GM12873 (cell line): ENCODE results near the gene B4GALT2.

Experiments
- CTCF ChIP-seq: IDR thresholded peaks from 2 replicates; pipeline ENCODE4 v1.5.1; 2012; ENCODE audit warnings: low read depth, mild to moderate bottlenecking, moderate library complexity, low read length, control low read depth; ENCODE audit not compliant: insufficient read depth; ENCODE audit errors: missing control alignments

The B4GALT2 gene

GRCh38 chr1:44008259-44008658 is 29.2 kb downstream of the B4GALT2 start:
- TF ChIP-seq CTCF, result no peak

GRCh38 chr1:44010935-44011471 is 32.0 kb downstream of the B4GALT2 start:
- no peak for TF ChIP-seq CTCF

- TF ChIP-seq CTCF, result no peak
These were observed 33.4 kb downstream of the B4GALT2 start for GRCh38 chr1:44012404-44012803.

GRCh38 chr1:44012941-44013609 is 34.1 kb downstream of the B4GALT2 start:
- TF ChIP-seq CTCF, result no peak

- TF ChIP-seq CTCF, result no peak
These were observed 34.9 kb downstream of the B4GALT2 start for GRCh38 chr1:44013949-44014348.

- TF ChIP-seq CTCF, result no peak
These were observed 35.5 kb downstream of the B4GALT2 start for GRCh38 chr1:44014365-44015104.

GRCh38 chr1:44015206-44015605 is 36.2 kb downstream of the B4GALT2 start:
- no peak for TF ChIP-seq CTCF
